CD4-positive, alpha-beta T cell treated with Interferon alpha-2 for 1 hour (primary cell): ENCODE data around the gene TRAIP.
"Not testable (repeated sequence)": the region's sequence is repeated elsewhere in the genome, so short reads cannot be mapped to it uniquely, and the experiment has no call there.

ENCODE experiments used
- DNase-seq, 2 donors: peaks; one replicate each; pipeline ENCODE4 v3.0.0-alpha.2; 2020 to 2022

Gene TRAIP

GRCh38 chr3:49790626-49791411 lies 65.5 kb downstream of the TRAIP start:
- no peak for DNase-seq

GRCh38 chr3:49788056-49788455 lies 68.3 kb downstream of the TRAIP start:
- DNase-seq = no peak

- no peak for DNase-seq
Measured at GRCh38 chr3:49787536-49787935, 68.8 kb downstream of the TRAIP start.

GRCh38 chr3:49787182-49787464 lies 69.2 kb downstream of the TRAIP start:
- no peak for DNase-seq

GRCh38 chr3:49786357-49787181 lies 69.8 kb downstream of the TRAIP start, which contains the start of gene IP6K1:
Gene IP6K1 (minus strand): TSS chr3:49786542. CDS start chr3:49748040, 38,502 bp downstream.
- peak; percentile 100 for DNase-seq

- peak; percentile 11 to 33 for DNase-seq
Measured at GRCh38 chr3:49785565-49786356, 70.6 kb downstream of the TRAIP start.

GRCh38 chr3:49782277-49782676 lies 74.1 kb downstream of the TRAIP start:
- DNase-seq = not testable (repeated sequence)

- DNase-seq = no peak
Measured at GRCh38 chr3:49781415-49782199, 74.8 kb downstream of the TRAIP start.

- DNase-seq = not testable (repeated sequence)
Measured at GRCh38 chr3:49780975-49781365, 75.4 kb downstream of the TRAIP start.

GRCh38 chr3:49780080-49780974 lies 76.0 kb downstream of the TRAIP start:
- no peak for DNase-seq

GRCh38 chr3:49779358-49780079 lies 76.8 kb downstream of the TRAIP start:
- DNase-seq = no peak
